Psoas muscle (tissue), 8 donors: ENCODE measurements around the gene ABCC3. TPM values are rescaled to one million over a fixed set of nuclear protein-coding genes. Genes with fewer than 3 reads are reported as not detected.

Source experiments
- ATAC-seq, 4 donors: fragments of 200-7000 bp; cut with Tn5 transposase; one replicate each; pipeline ENCODE4 v1.9.1; 2020; ENCODE audit warnings: moderate library complexity in 3 of 4, mild to moderate bottlenecking in 2 of 4
- DNase-seq, 2 donors: peaks; one replicate each; pipeline ENCODE4 v3.0.0-alpha.2; 2020
- H3K27ac ChIP-seq: fragments of 200-600 bp; one replicate; pipeline ENCODE4 v1.8.0; 2022
- H3K27me3 ChIP-seq, 3 donors: fragments of 200-600 bp in 1 of 3; one replicate each; pipeline versions ENCODE4 v1.6.1 to v1.8.0; 2013 to 2022; ENCODE audit warnings: low read length in 2 of 3, mild to moderate bottlenecking in 2 of 3, moderate library complexity in 1 of 3; ENCODE audit not compliant: insufficient read depth in 3 of 3
- H3K36me3 ChIP-seq, 2 donors: fragments of 200-600 bp in 1 of 2; one replicate each; pipeline versions ENCODE4 v1.6.1 to v1.8.0; 2013 to 2022; ENCODE audit warnings: low read depth in 1 of 2, mild to moderate bottlenecking in 1 of 2, moderate library complexity in 1 of 2; ENCODE audit not compliant: insufficient read depth in 1 of 2
- H3K4me1 ChIP-seq: fragments of 200-600 bp; one replicate; pipeline ENCODE4 v1.8.0; 2022
- H3K4me3 ChIP-seq: fragments of 200-600 bp; one replicate; pipeline ENCODE4 v1.8.0; 2022; ENCODE audit warnings: mild to moderate bottlenecking
- H3K9me3 ChIP-seq: fragments of 200-600 bp; one replicate; pipeline ENCODE4 v1.8.0; 2022
- CTCF ChIP-seq: fragments of 200-600 bp; IDR thresholded peaks from one replicate; pipeline ENCODE4 v1.8.0; 2022; ENCODE audit warnings: antibody characterized with exemption
- WGBS, 3 donors: extraction: QIAGEN DNeasy Blood & Tissue Kit; methylation state at CpG; one replicate each; pipeline versions ENCODE4 v1.1.6 to v1.1.7; 2013; 5-methylcytosine and 5-hydroxymethylcytosine counted together
- intact Hi-C, 2 donors: fragments of 100-400 bp; cut with DNase I; formaldehyde crosslinking; loops; one replicate each; pipeline versions ENCODE4 v1.11.0 to v1.14.2; 2022
- polyA plus RNA-seq, 3 donors: library from polyadenylated mRNA; stranded (reverse); fragments of 200-250 nt; gene quantifications; one replicate each; pipeline ENCODE4 v1.2.3, GENCODE V29; 2013
- total RNA-seq, 4 donors: library from RNA; stranded (reverse); fragmentation: NEBNext Ultra II Directional in 2 of 4; extraction: Animal tissue kit (Norgen Biotek cat#: 25700) in 2 of 4; gene quantifications; one replicate each; pipeline versions ENCODE4 v1.2.1 to v1.2.4, GENCODE V29; 2021 to 2023
- donor health status: healthy with polysubstance abuse.
- donor health status: DM: no; HTN: no; CAD: no; lungs with moderate emphysema.
- donor health status: Bipolar disorder and iron deficiency.
- donor health status: healthy.
- donor health status: DM: yes; HTN: yes; CAD: no.
- donor health status: DM: no; HTN: no; CAD: no.
- donor health status: DM: no; HTN: no; CAD: no.
- donor health status: DM: yes; HTN: yes; CAD: no.

Gene ABCC3
- total and polyA plus RNA-seq, 7 donors, result 0.36 to 1.6 (median 0.61) TPM

GRCh38 chr17:50627782-50628601, 6.7 kb upstream of the ABCC3 start:
- intact Hi-C loops, result loop anchor here (1.0 to 5.0 kb wide), 3 partner anchors 69 to 146 kb away; no protein-coding TSS in a partner anchor
- WGBS, 3 donors, result 39 to 46% (median 41%) methylated on average over 16 to 17 of the region's 17 CpGs
- Histone ChIP-seq H3K27me3 (peaks cover 0 to 30% (median 0%) of the 10 kb centered on the region in 3 donors), H3K36me3 (no peaks in the 10 kb centered on the region), H3K4me3 (no peak overlapping the region), H3K27ac (no peak overlapping the region), H3K4me1 (no peaks in the 10 kb centered on the region), H3K9me3 (no peaks in the 10 kb centered on the region)
- no peak for TF ChIP-seq CTCF
- DNase-seq, result no peak
- no peak for ATAC-seq

GRCh38 chr17:50629902-50630301, 4.8 kb upstream of the ABCC3 start:
- intact Hi-C loops, result loop anchor here (5.0 kb wide), 3 partner anchors 52 to 148 kb away; no protein-coding TSS in a partner anchor
- ATAC-seq (no peak), DNase-seq (no peak)
- Histone ChIP-seq H3K27me3 (peaks cover 0 to 49% (median 10%) of the 10 kb centered on the region in 3 donors), H3K36me3 (no peaks in the 10 kb centered on the region), H3K4me1 (peaks cover 6% of the 10 kb centered on the region), H3K27ac (no peak overlapping the region), H3K9me3 (no peaks in the 10 kb centered on the region), H3K4me3 (no peak overlapping the region)
- WGBS, 3 donors, result 60 to 77% (median 73%) methylated on average over 6 of the region's 6 CpGs
- no peak for TF ChIP-seq CTCF

GRCh38 chr17:50630524-50631194, 4.0 kb upstream of the ABCC3 start:
- Histone ChIP-seq H3K9me3 (no peaks in the 10 kb centered on the region), H3K36me3 (no peaks in the 10 kb centered on the region), H3K4me1 (peaks cover 10% of the 10 kb centered on the region), H3K27ac (no peak overlapping the region), H3K27me3 (peaks cover 0 to 57% (median 16%) of the 10 kb centered on the region in 3 donors), H3K4me3 (no peak overlapping the region)
- DNase-seq (peak in 1 of 2 donors; percentile 64), ATAC-seq (peak; percentile 63 to 70 (median 66))
- peak; percentile 66 for TF ChIP-seq CTCF
- intact Hi-C loops, result loop anchor here in 1 of 2 donors (5.0 kb wide), 1 partner anchor 52 kb away; no protein-coding TSS in a partner anchor
- WGBS, 3 donors, result 53 to 61% (median 57%) methylated on average over 7 of the region's 7 CpGs

GRCh38 chr17:50631195-50631907, 3.3 kb upstream of the ABCC3 start:
- TF ChIP-seq CTCF, result no peak
- no peak overlapping the region for H3K4me3 ChIP-seq
- no peak overlapping the region for H3K27ac ChIP-seq
- DNase-seq, result no peak
- H3K36me3 ChIP-seq, result no peaks in the 10 kb centered on the region
- H3K9me3 ChIP-seq, result no peaks in the 10 kb centered on the region
- H3K27me3 ChIP-seq, result peaks cover 0 to 64% (median 19%) of the 10 kb centered on the region in 3 donors
- ATAC-seq, result no peak
- WGBS, 3 donors, result 55 to 61% (median 57%) methylated on average over 11 of the region's 11 CpGs
- intact Hi-C loops, result loop anchor here in 1 of 2 donors (5.0 kb wide), 1 partner anchor 51 kb away; no protein-coding TSS in a partner anchor
- peaks cover 10% of the 10 kb centered on the region for H3K4me1 ChIP-seq
